Panc1 (cell line): ENCODE data around the gene ERG.

Source experiments
- CTCF ChIP-seq: fragments of 450-650 bp; IDR thresholded peaks from 2 replicates; pipeline ENCODE4 v1.5.1; 2017; ENCODE audit warnings: mild to moderate bottlenecking
- POLR2AphosphoS5 ChIP-seq: IDR thresholded peaks from 2 replicates; pipeline ENCODE4 v1.6.1; 2012; ENCODE audit warnings: mild to moderate bottlenecking, low read depth, low read length, moderate library complexity
- SIN3A ChIP-seq: IDR thresholded peaks from 2 replicates; pipeline ENCODE4 v1.6.1; 2012; ENCODE audit warnings: low read depth, mild to moderate bottlenecking, low read length, moderate library complexity, borderline replicate concordance; ENCODE audit not compliant: insufficient read depth
- TCF7L2 ChIP-seq: IDR thresholded peaks from 2 replicates; pipeline ENCODE4 v1.6.1; 2011; ENCODE audit warnings: mild to moderate bottlenecking, low read depth, low read length, inconsistent platforms
- TF ChIP-seq, protein P1 (sequence below), 2 experiments: IDR thresholded peaks; 2 replicates each; pipeline ENCODE4 v1.6.1; 2011 to 2012; ENCODE audit warnings: low read depth in 2 of 2, control low read depth in 1 of 2, low read length in 1 of 2, mild to moderate bottlenecking in 1 of 2, moderate library complexity in 1 of 2; ENCODE audit not compliant: insufficient read depth in 1 of 2

DNA sequence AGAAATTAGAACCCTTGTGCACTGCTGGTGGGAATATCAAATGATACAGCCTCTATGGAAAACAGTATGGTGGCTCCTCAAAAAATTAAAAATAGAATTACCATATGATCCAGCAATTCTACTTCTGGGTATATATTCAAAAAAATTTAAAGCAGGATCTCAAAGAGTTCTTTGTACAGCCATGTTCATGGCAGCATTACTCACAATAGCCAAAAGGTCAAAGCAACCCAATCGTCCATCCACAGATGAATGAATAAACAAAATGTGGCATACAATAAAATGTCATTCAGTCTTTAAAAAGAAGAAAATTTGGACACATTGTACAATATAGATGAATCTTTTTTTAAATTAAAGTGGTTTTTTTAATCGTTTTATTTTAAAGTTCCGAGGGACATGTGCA, 36.3 kb upstream of the ERG start:
- TF ChIP-seq CTCF (no peak), POLR2AphosphoS5 (no peak), SIN3A (no peak), TCF7L2 (no peak)
- TF ChIP-seq, protein P1, sequence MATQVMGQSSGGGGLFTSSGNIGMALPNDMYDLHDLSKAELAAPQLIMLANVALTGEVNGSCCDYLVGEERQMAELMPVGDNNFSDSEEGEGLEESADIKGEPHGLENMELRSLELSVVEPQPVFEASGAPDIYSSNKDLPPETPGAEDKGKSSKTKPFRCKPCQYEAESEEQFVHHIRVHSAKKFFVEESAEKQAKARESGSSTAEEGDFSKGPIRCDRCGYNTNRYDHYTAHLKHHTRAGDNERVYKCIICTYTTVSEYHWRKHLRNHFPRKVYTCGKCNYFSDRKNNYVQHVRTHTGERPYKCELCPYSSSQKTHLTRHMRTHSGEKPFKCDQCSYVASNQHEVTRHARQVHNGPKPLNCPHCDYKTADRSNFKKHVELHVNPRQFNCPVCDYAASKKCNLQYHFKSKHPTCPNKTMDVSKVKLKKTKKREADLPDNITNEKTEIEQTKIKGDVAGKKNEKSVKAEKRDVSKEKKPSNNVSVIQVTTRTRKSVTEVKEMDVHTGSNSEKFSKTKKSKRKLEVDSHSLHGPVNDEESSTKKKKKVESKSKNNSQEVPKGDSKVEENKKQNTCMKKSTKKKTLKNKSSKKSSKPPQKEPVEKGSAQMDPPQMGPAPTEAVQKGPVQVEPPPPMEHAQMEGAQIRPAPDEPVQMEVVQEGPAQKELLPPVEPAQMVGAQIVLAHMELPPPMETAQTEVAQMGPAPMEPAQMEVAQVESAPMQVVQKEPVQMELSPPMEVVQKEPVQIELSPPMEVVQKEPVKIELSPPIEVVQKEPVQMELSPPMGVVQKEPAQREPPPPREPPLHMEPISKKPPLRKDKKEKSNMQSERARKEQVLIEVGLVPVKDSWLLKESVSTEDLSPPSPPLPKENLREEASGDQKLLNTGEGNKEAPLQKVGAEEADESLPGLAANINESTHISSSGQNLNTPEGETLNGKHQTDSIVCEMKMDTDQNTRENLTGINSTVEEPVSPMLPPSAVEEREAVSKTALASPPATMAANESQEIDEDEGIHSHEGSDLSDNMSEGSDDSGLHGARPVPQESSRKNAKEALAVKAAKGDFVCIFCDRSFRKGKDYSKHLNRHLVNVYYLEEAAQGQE (IDR thresholded peaks at IDR 0.05; ENCODE audit: insufficient read depth in 1 of 2, low read depth in 2 of 2, low read length in 1 of 2): no peak
